Right lobe of liver (tissue), 4 donors: ENCODE data around the gene FBXO2.

ENCODE experiments used
- POLR2A ChIP-seq: fragments of 450-650 bp; IDR thresholded peaks from one replicate; pipeline ENCODE4 v1.6.1; 2017; ENCODE audit warnings: antibody characterized with exemption, mild to moderate bottlenecking
- TF ChIP-seq, protein P1 (sequence below), 4 donors: fragments of 200-600 bp in 3 of 4; fragments of 450-650 bp in 1 of 4; IDR thresholded peaks; one replicate each; pipeline versions ENCODE4 v1.5.1 to v1.8.0; 2016 to 2022; ENCODE audit warnings: antibody characterized with exemption in 4 of 4, mild to moderate bottlenecking in 2 of 4
- donor health status: DM: no; HTN: no; CAD: no.
- donor health status: DM: no; HTN: no; CAD: no.
- donor health status: DM: no; HTN: yes; CAD: no.

DNA sequence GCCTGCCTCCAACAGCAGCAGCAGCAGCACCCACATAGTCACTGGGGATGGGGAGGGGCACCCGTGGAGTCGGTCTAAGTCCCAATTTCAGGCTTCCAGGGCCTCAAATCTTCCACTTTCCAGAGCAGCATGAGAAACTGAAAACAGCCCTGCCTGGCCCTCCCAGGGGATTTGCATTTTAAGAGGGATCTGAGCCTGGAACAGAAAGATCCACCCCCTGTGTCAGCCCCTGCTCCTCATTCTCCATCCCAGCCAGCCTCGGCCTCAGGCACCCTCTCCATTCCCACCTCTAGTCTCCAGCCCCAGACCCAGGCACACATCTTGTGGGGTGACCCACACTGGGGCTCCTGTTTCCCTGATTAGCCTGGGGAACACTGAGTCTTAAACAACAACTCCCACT is 51.8 kb downstream of the FBXO2 start:
- TF ChIP-seq, protein P1, sequence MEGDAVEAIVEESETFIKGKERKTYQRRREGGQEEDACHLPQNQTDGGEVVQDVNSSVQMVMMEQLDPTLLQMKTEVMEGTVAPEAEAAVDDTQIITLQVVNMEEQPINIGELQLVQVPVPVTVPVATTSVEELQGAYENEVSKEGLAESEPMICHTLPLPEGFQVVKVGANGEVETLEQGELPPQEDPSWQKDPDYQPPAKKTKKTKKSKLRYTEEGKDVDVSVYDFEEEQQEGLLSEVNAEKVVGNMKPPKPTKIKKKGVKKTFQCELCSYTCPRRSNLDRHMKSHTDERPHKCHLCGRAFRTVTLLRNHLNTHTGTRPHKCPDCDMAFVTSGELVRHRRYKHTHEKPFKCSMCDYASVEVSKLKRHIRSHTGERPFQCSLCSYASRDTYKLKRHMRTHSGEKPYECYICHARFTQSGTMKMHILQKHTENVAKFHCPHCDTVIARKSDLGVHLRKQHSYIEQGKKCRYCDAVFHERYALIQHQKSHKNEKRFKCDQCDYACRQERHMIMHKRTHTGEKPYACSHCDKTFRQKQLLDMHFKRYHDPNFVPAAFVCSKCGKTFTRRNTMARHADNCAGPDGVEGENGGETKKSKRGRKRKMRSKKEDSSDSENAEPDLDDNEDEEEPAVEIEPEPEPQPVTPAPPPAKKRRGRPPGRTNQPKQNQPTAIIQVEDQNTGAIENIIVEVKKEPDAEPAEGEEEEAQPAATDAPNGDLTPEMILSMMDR (IDR thresholded peaks at IDR 0.05) = no peak
- no peak for TF ChIP-seq POLR2A
